ENCODE results near the gene AREL1.
"Not testable (repeated sequence)": the region's sequence is repeated elsewhere in the genome, so short reads cannot be mapped to it uniquely, and the experiment has no call there.

Gene AREL1

GRCh38 chr14:74712499-74713394, at the start of gene AREL1, which contains the start of gene FCF1:
TSS of gene AREL1 (minus strand) at chr14:74713080. CDS start at chr14:74685615, 27,465 bp downstream.
TSS of gene FCF1 (plus strand) at chr14:74713144. CDS start at chr14:74713198, 54 bp downstream.
- peak; percentile 50 to 61 for DNase-seq (ENCODE audit: low read depth in 2 of 2)

GRCh38 chr14:74758505-74758904, 45.6 kb upstream of the AREL1 start:
- DNase-seq (ENCODE audit: low read depth in 2 of 2) = not testable (repeated sequence)

- DNase-seq (ENCODE audit: low read depth in 2 of 2) = no peak
Measured at GRCh38 chr14:74756326-74756725, 43.4 kb upstream of the AREL1 start.

GRCh38 chr14:74754899-74755298, 42.0 kb upstream of the AREL1 start:
- no peak for DNase-seq (ENCODE audit: low read depth in 2 of 2)

GRCh38 chr14:74754157-74754556, 41.3 kb upstream of the AREL1 start:
- no peak for DNase-seq (ENCODE audit: low read depth in 2 of 2)

- DNase-seq (ENCODE audit: low read depth in 2 of 2) = no peak
Measured at GRCh38 chr14:74747237-74747636, 34.4 kb upstream of the AREL1 start.

GRCh38 chr14:74739293-74740030, 26.6 kb upstream of the AREL1 start:
- DNase-seq (ENCODE audit: low read depth in 2 of 2) = no peak

- DNase-seq (ENCODE audit: low read depth in 2 of 2) = no peak
Measured at GRCh38 chr14:74737753-74738325, 25.0 kb upstream of the AREL1 start.

- DNase-seq (ENCODE audit: low read depth in 2 of 2) = no peak
Measured at GRCh38 chr14:74735125-74735524, 22.2 kb upstream of the AREL1 start.

- DNase-seq (ENCODE audit: low read depth in 2 of 2) = no peak
Measured at GRCh38 chr14:74733221-74733620, 20.3 kb upstream of the AREL1 start.

- DNase-seq (ENCODE audit: low read depth in 2 of 2) = no peak
Measured at GRCh38 chr14:74732387-74732786, 19.5 kb upstream of the AREL1 start.

- DNase-seq (ENCODE audit: low read depth in 2 of 2) = no peak
Measured at GRCh38 chr14:74723134-74723533, 10.3 kb upstream of the AREL1 start.

GRCh38 chr14:74720526-74720925, 7.6 kb upstream of the AREL1 start:
- no peak for DNase-seq (ENCODE audit: low read depth in 2 of 2)

- DNase-seq (ENCODE audit: low read depth in 2 of 2) = no peak
Measured at GRCh38 chr14:74713395-74713735, 485 bp upstream of the AREL1 start.

- no peak for DNase-seq (ENCODE audit: low read depth in 2 of 2)
Measured at GRCh38 chr14:74711651-74712050, 1.2 kb downstream of the AREL1 start.

GRCh38 chr14:74710480-74710879, 2.4 kb downstream of the AREL1 start:
- DNase-seq (ENCODE audit: low read depth in 2 of 2) = no peak

GRCh38 chr14:74705613-74706500, 7.0 kb downstream of the AREL1 start:
- no peak for DNase-seq (ENCODE audit: low read depth in 2 of 2)

- no peak for DNase-seq (ENCODE audit: low read depth in 2 of 2)
Measured at GRCh38 chr14:74704656-74705055, 8.2 kb downstream of the AREL1 start.

GRCh38 chr14:74703043-74703442, 9.8 kb downstream of the AREL1 start:
- DNase-seq (ENCODE audit: low read depth in 2 of 2) = no peak

- DNase-seq (ENCODE audit: low read depth in 2 of 2) = no peak
Measured at GRCh38 chr14:74702293-74702692, 10.6 kb downstream of the AREL1 start.

- DNase-seq (ENCODE audit: low read depth in 2 of 2) = no peak
Measured at GRCh38 chr14:74698465-74698864, 14.4 kb downstream of the AREL1 start.

- DNase-seq (ENCODE audit: low read depth in 2 of 2) = no peak
Measured at GRCh38 chr14:74697976-74698375, 14.9 kb downstream of the AREL1 start.
